Measurements from ENCODE around the gene CEND1. TPM values are rescaled to one million over a fixed set of nuclear protein-coding genes. Genes with fewer than 3 reads are reported as not detected.

The CEND1 gene
- total and polyA plus RNA-seq, 2 of the 13 experiments (the other 11 are each of a cell fraction or from before 2014, with no cell fraction given), result not detected

- ATAC-seq (peak; percentile 61), DNase-seq (ENCODE audit: low spot score) (peak; percentile 78), FAIRE-seq (peak; percentile 51)
- peak overlapping the region; percentile 70 to 97 (median 94) for H3K4me3 ChIP-seq (replicated peaks in 1 of 3; ENCODE audit: insufficient read depth in 1 of 3, low read depth in 2 of 3, low read length in 3 of 3)
- TSS peak; percentile 42 for BruUV-seq (replicated peaks)
- peak overlapping the region; percentile 82 for H3K9ac ChIP-seq (ENCODE audit: insufficient read depth, low read depth, low read length)
- no peaks in the 10 kb centered on the region for H4K20me1 ChIP-seq (ENCODE audit: insufficient read depth, low read length)
- no peaks in the 10 kb centered on the region; a peak in 1 of 5 replicates for H3K27me3 ChIP-seq (ENCODE audit: control insufficient read depth in 1 of 2, insufficient read depth in 2 of 2, low read length in 2 of 2)
- peaks cover 6% of the 10 kb centered on the region in 2 experiments; a peak in 3 of 5 replicates for H3K36me3 ChIP-seq (replicated peaks in 1 of 2; ENCODE audit: control insufficient read depth in 1 of 2, insufficient read depth in 2 of 2, low read length in 2 of 2)
- in situ Hi-C loops (cut with HindIII; ENCODE audit: extremely low pct_ligation_motif_present, low pct_unique_long_range_greater_than_20kb) (no loop called here), intact Hi-C loops (cut with micrococcal nuclease; ENCODE audit: unreplicated experiment) (no loop called here)
- no peak overlapping the region for H2AFZ ChIP-seq (ENCODE audit: low read length)
- H3K27ac ChIP-seq (ENCODE audit: extremely low read length, insufficient read depth, low read length), result peak overlapping the region; percentile 80
- H3K4me2 ChIP-seq (ENCODE audit: low read depth, low read length), result peak overlapping the region; percentile 100
- WGBS (ENCODE audit: low lambda C conversion rate), result 1% methylated on average over 26 of the region's 57 CpGs
- CTCF ChIA-PET (ENCODE audit: low intra/inter-chr PET ratio, low total read pairs), result interaction anchor here (1.2 kb wide), 1 partner anchor 70 kb away, joined by 4 read pairs; no protein-coding TSS in a partner anchor
- H3K9me3 ChIP-seq (ENCODE audit: low read length), result no peaks in the 10 kb centered on the region
- H3K4me1 ChIP-seq (ENCODE audit: insufficient read depth, low read length), result no peaks in the 10 kb centered on the region
- POLR2A ChIA-PET, result interaction anchor here (0.7 to 5.3 kb wide), 6 partner anchors 8 to 43 kb away, joined by 3 to 44 read pairs (median 26); partner anchors contain the start of genes GATD1, PIDD1, PNPLA2 and RPLP2
- H3K79me2 ChIP-seq (ENCODE audit: insufficient read depth, low read length), result peaks cover 4% of the 10 kb centered on the region
- no peak for TF ChIP-seq PHF5A (CRISPR knock-in tag; IDR thresholded peaks at IDR 0.05; ENCODE audit: low read depth, unreplicated experiment)
- no peak for TF ChIP-seq DBP (CRISPR knock-in tag; IDR thresholded peaks at IDR 0.05; ENCODE audit: not compliant biosample characterization)
- TF ChIP-seq FOXM1 (CRISPR knock-in tag; IDR thresholded peaks at IDR 0.05), result no peak
- TF ChIP-seq RFXAP (CRISPR knock-in tag; IDR thresholded peaks at IDR 0.05; ENCODE audit: borderline replicate concordance), result no peak; the same call in 1 of the 2 replicates
- TF ChIP-seq MIER3 (CRISPR knock-in tag; IDR thresholded peaks at IDR 0.05; ENCODE audit: borderline replicate concordance), result 0 out of 2 replicates have a peak, but pooled peaks have one; percentile 27
- TF ChIP-seq ZBTB14 (CRISPR knock-in tag; IDR thresholded peaks at IDR 0.05), result peak; percentile 95
- no peak for TF ChIP-seq ZNF841 (CRISPR knock-in tag; IDR thresholded peaks at IDR 0.05; ENCODE audit: borderline replicate concordance)
- 0 out of 2 replicates have a peak, but pooled peaks have one; percentile 12 for TF ChIP-seq ZBTB7B (CRISPR knock-in tag; IDR thresholded peaks at IDR 0.05)
- TF ChIP-seq ZNF280D (CRISPR knock-in tag; IDR thresholded peaks at IDR 0.05), result 0 out of 2 replicates have a peak, but pooled peaks have one; percentile 29
- peak; percentile 69 for TF ChIP-seq ZFY (CRISPR knock-in tag; IDR thresholded peaks at IDR 0.05)
- no peak; the same call in 1 of the 2 replicates for TF ChIP-seq SP4 (CRISPR knock-in tag; IDR thresholded peaks at IDR 0.05)
- no peak for TF ChIP-seq EED (CRISPR knock-in tag; IDR thresholded peaks at IDR 0.05)
- no peak for TF ChIP-seq ETV6 (CRISPR knock-in tag; conservative IDR thresholded peaks at IDR 0.05)
- TF ChIP-seq IRF1 (CRISPR knock-in tag; IDR thresholded peaks at IDR 0.05; ENCODE audit: low read depth), result no peak
Observed at GRCh38 chr11:797296-798092, 7.6 kb upstream of the CEND1 start.

Measured in HepG2 (cell line).